Right lobe of liver (tissue), 6 donors: Measurements from ENCODE around the gene PLAGL2. TPM values are rescaled to one million over a fixed set of nuclear protein-coding genes. Genes with fewer than 3 reads are reported as not detected.

Experiments used
- ATAC-seq, 4 donors: fragments of 200-7000 bp; cut with Tn5 transposase; one replicate each; pipeline ENCODE4 v1.9.1; 2020; ENCODE audit warnings: mild to moderate bottlenecking in 4 of 4, moderate library complexity in 4 of 4
- DNase-seq, 3 donors: peaks; one replicate each; pipeline ENCODE4 v3.0.0-alpha.2; 2020
- H3K27ac ChIP-seq, 3 donors: fragments of 200-600 bp; one replicate each; pipeline ENCODE4 v1.8.0; 2022
- H3K27me3 ChIP-seq, 2 donors: fragments of 200-600 bp; one replicate each; pipeline ENCODE4 v1.8.0; 2022
- H3K36me3 ChIP-seq, 4 donors: fragments of 200-600 bp; sonication (generic) in 1 of 4; one replicate each; pipeline versions ENCODE4 v1.5.1 to v1.8.0; 2017 to 2022; ENCODE audit warnings: control low read depth in 1 of 4
- H3K4me1 ChIP-seq, 4 donors: fragments of 200-600 bp; sonication (generic) in 1 of 4; one replicate each; pipeline versions ENCODE4 v1.5.1 to v1.8.0; 2017 to 2022; ENCODE audit warnings: control low read depth in 1 of 4
- H3K4me3 ChIP-seq, 3 donors: fragments of 200-600 bp; one replicate each; pipeline ENCODE4 v1.8.0; 2022
- H3K9me3 ChIP-seq, 4 donors: fragments of 200-600 bp; sonication (generic) in 1 of 4; one replicate each; pipeline versions ENCODE4 v1.5.1 to v1.8.0; 2017 to 2022; ENCODE audit warnings: control low read depth in 1 of 4
- CTCF ChIP-seq, 4 donors: fragments of 200-600 bp in 3 of 4; fragments of 450-650 bp in 1 of 4; IDR thresholded peaks; one replicate each; pipeline versions ENCODE4 v1.5.1 to v1.8.0; 2016 to 2022; ENCODE audit warnings: antibody characterized with exemption in 4 of 4, mild to moderate bottlenecking in 2 of 4
- POLR2A ChIP-seq: fragments of 450-650 bp; IDR thresholded peaks from one replicate; pipeline ENCODE4 v1.6.1; 2017; ENCODE audit warnings: antibody characterized with exemption, mild to moderate bottlenecking
- WGBS: methylation state at CpG from one replicate; pipeline ENCODE4 v1.1.6; 2018; ENCODE audit warnings: low coverage, low lambda C conversion rate; ENCODE audit not compliant: insufficient coverage; ENCODE audit errors: missing lambda C conversion rate; 5-methylcytosine and 5-hydroxymethylcytosine counted together
- intact Hi-C, 2 donors: fragments of 100-400 bp; cut with DNase I; formaldehyde crosslinking; loops; one replicate each; pipeline versions ENCODE4 v1.11.2 to v1.14.1; 2022
- microRNA counts: library from miRNA; unstranded; fragments of <30 nt; microRNA quantifications from one replicate; lab custom pipeline; 2016
- total RNA-seq, 6 experiments: library from RNA; depleted of rRNA in 2 of 6; stranded (reverse); fragments of >200 nt in 2 of 6; fragmentation: NEBNext Ultra II Directional in 3 of 6; extraction: Animal tissue kit (Norgen Biotek cat#: 25700) in 3 of 6; gene quantifications; one replicate each; pipeline versions ENCODE4 v1.1.0 to v1.2.4, GENCODE V29; 2016 to 2023
- donor health status: DM: no; HTN: yes; CAD: no.
- donor health status: DM: no; HTN: no; CAD: no.
- donor health status: DM: no; HTN: no; CAD: no.
- donor health status: DM: no; HTN: yes; CAD: no.
- donor health status: DM: no; HTN: yes; CAD: no.

The PLAGL2 gene
- total RNA-seq, 6 experiments from 2014 or later, result 1.5 to 3.1 (median 2.4) TPM

DNA sequence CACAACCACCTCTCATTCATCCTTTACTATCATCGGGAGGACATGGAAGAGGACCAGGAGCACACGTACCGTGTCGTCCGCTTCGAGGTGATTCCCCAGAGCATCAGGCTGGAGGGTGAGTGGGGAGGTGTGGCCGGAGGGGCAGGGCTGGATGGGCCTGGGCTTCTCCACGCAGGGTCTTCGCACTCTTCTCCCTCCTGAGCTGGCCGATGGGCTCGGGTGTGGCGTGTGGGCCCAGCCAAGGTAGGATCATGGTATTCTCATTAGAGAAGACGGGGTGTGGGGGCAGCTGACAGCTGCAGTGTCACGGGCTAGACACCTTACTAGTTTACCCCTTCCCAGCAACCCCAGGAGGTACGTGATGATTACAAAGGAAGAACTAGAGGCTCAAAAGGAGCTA, 64.6 kb downstream of the PLAGL2 start:
- Histone ChIP-seq H3K9me3 (no peaks in the 10 kb centered on the region), H3K4me1 (no peaks in the 10 kb centered on the region), H3K27me3 (no peaks in the 10 kb centered on the region), H3K36me3 (peaks cover 3 to 90% (median 45%) of the 10 kb centered on the region in 4 donors), H3K4me3 (no peak overlapping the region), H3K27ac (no peak overlapping the region)
- WGBS, result 96% methylated on average over 9 of the region's 15 CpGs
- TF ChIP-seq CTCF (IDR thresholded peaks at IDR 0.05) (no peak), POLR2A (no peak)
- no peak for DNase-seq
- no peak for ATAC-seq
- intact Hi-C loops, result no loop called here

MicroRNAs within 50 kb of the gene (microRNA counts, 767-probe panel; counts per million panel counts)
- microRNA hsa-miR-1825 (lab: Ali Mortazavi, UCI), result 237 counts per million

Other genes with a start within 250 kb of the PLAGL2 start
- gene XKR7, start 239.6 kb downstream of the PLAGL2 start, total RNA-seq, result not detected
- 1 to 10 TPM in 2 of 6 experiments, under 1 TPM in 4; 0.61 to 1.7 (median 0.89) TPM for gene CCM2L, start 197.3 kb downstream of the PLAGL2 start, total RNA-seq
- 10 to 100 TPM in 1 of 6 experiments, 1 to 10 TPM in 5; 2.9 to 17.1 (median 5.6) TPM for gene HCK, start 155.5 kb downstream of the PLAGL2 start, total RNA-seq
- gene TM9SF4, start 98.0 kb downstream of the PLAGL2 start, total RNA-seq, result 10 to 100 TPM; 26.9 to 33.9 (median 30.5) TPM
- 10 to 100 TPM; 24.2 to 40.2 (median 28.7) TPM for gene POFUT1, start 137 bp upstream of the PLAGL2 start, total RNA-seq
- gene KIF3B, start 69.9 kb upstream of the PLAGL2 start, total RNA-seq, result 10 to 100 TPM; 16.4 to 23.6 (median 20.7) TPM
- 10 to 100 TPM; 18.9 to 41.8 (median 26.0) TPM for gene ASXL1, start 150.6 kb upstream of the PLAGL2 start, total RNA-seq